ENCODE data around the gene SNCB. TPM values are rescaled to one million over a fixed set of nuclear protein-coding genes. Genes with fewer than 3 reads are reported as not detected.

The SNCB gene
- total and polyA plus RNA-seq, 2 of the 4 experiments (the other 2 are of a cell fraction): 0.41 TPM; not detected in 1

GRCh38 chr5:176595386-176595943 is 34.9 kb downstream of the SNCB start:
- no peak overlapping the region for H3K23ac ChIP-seq (ENCODE audit: low read depth, low read length)
- H3K9me1 ChIP-seq (ENCODE audit: insufficient read depth, low read length): no peaks in the 10 kb centered on the region
- in situ Hi-C loops (cut with MboI; ENCODE audit: low sequenced_read_pairs) (no loop called here), intact Hi-C loops (cut with micrococcal nuclease) (no loop called here), dilution Hi-C loops (cut with HindIII; ENCODE audit: low sequenced_read_pairs, unreplicated experiment) (no loop called here)
- no peak overlapping the region for H3K27ac ChIP-seq (ENCODE audit: insufficient read depth, low read length)
- H3K14ac ChIP-seq (replicated peaks; ENCODE audit: low read depth, low read length): no peak overlapping the region
- no peak overlapping the region for H2BK20ac ChIP-seq (ENCODE audit: low read depth, low read length)
- H3K18ac ChIP-seq (ENCODE audit: low read depth, low read length): no peak overlapping the region
- H3K9me3 ChIP-seq (ENCODE audit: control insufficient read depth, insufficient read depth, low read length): no peaks in the 10 kb centered on the region
- H4K20me1 ChIP-seq (ENCODE audit: insufficient read depth, low read length): no peaks in the 10 kb centered on the region
- no peak overlapping the region for H3K56ac ChIP-seq (ENCODE audit: extremely low read depth, insufficient read depth, low read length)
- no peak overlapping the region for H3K9ac ChIP-seq (ENCODE audit: low read depth, low read length)
- H3K27me3 ChIP-seq (ENCODE audit: control insufficient read depth, insufficient read depth, low read length): no peaks in the 10 kb centered on the region
- TF ChIP-seq POLR2A (IDR thresholded peaks at IDR 0.05; ENCODE audit: low read depth, low read length) (no peak), CHD1 (IDR thresholded peaks at IDR 0.05; ENCODE audit: low read depth, low read length) (no peak), RAD21 (IDR thresholded peaks at IDR 0.05; ENCODE audit: low read length) (no peak), MAZ (IDR thresholded peaks at IDR 0.05; ENCODE audit: borderline replicate concordance, low read depth, low read length) (no peak), FOS (IDR thresholded peaks at IDR 0.05; ENCODE audit: low read depth, low read length) (no peak), MXI1 (IDR thresholded peaks at IDR 0.05; ENCODE audit: borderline replicate concordance, low read depth, low read length) (no peak), BHLHE40 (IDR thresholded peaks at IDR 0.05; ENCODE audit: low read depth, low read length) (no peak), CEBPB (IDR thresholded peaks at IDR 0.05; ENCODE audit: low read depth, low read length) (no peak), RFX5 (IDR thresholded peaks at IDR 0.05; ENCODE audit: low read depth, low read length) (no peak), SMC3 (IDR thresholded peaks at IDR 0.05; ENCODE audit: low read depth, low read length) (no peak), USF2 (IDR thresholded peaks at IDR 0.05; ENCODE audit: low read depth, low read length) (no peak), MAFK (IDR thresholded peaks at IDR 0.05; ENCODE audit: low read depth, low read length) (no peak), ELK1 (IDR thresholded peaks at IDR 0.05; ENCODE audit: borderline replicate concordance, low read depth, low read length) (no peak), CTCF (conservative IDR thresholded peaks at IDR 0.05; ENCODE audit: low read depth, low read length) (no peak), RCOR1 (IDR thresholded peaks at IDR 0.05; ENCODE audit: insufficient replicate concordance, low read length) (no peak), NFE2L2 (IDR thresholded peaks at IDR 0.05; ENCODE audit: low read depth, low read length) (no peak)
- H4K91ac ChIP-seq (ENCODE audit: insufficient read depth, low read depth, low read length): no peak overlapping the region
- no peaks in the 10 kb centered on the region for H3K4me1 ChIP-seq (ENCODE audit: control insufficient read depth, insufficient read depth, low read length)
- POLR2A ChIA-PET (ENCODE audit: unreplicated experiment): no interaction called here
- H4K5ac ChIP-seq (ENCODE audit: low read depth, low read length): no peak overlapping the region
- no peak for ATAC-seq (ENCODE audit: low read depth)
- H3K36me3 ChIP-seq (ENCODE audit: control insufficient read depth, insufficient read depth, low read length): no peaks in the 10 kb centered on the region; the same call in 1 of the 2 replicates
- no TSS peak for BruUV-seq (replicated peaks)
- no peaks in the 10 kb centered on the region for H3K79me1 ChIP-seq (ENCODE audit: low read depth in 1 of 2, low read length in 2 of 2)
- H3K4me3 ChIP-seq (ENCODE audit: insufficient read depth, low read depth, low read length): no peak overlapping the region
- H2AFZ ChIP-seq (replicated peaks; ENCODE audit: low read length, poor library complexity): no peak overlapping the region
- no CpG with 5 or more reads among the region's 11 CpGs for WGBS, 2 experiments (ENCODE audit: extremely low coverage in 2 of 2, insufficient read length in 1 of 2)
- no peak for DNase-seq
- no peak overlapping the region for H2AK9ac ChIP-seq (replicated peaks; ENCODE audit: low read depth, low read length, poor library complexity)
- no peak overlapping the region for H3K4ac ChIP-seq (ENCODE audit: low read depth, low read length)
- H2BK120ac ChIP-seq (ENCODE audit: low read depth, low read length): no peak overlapping the region
- no peak overlapping the region for H2BK15ac ChIP-seq (ENCODE audit: low read depth, low read length)
- H2AK5ac ChIP-seq (ENCODE audit: low read depth, low read length): no peak overlapping the region
- CTCF ChIA-PET: no interaction called here
- H3K4me2 ChIP-seq (ENCODE audit: low read depth, low read length): no peak overlapping the region
- H2BK5ac ChIP-seq (ENCODE audit: low read depth, low read length, poor library complexity, severe bottlenecking): no peak overlapping the region
- no peak overlapping the region for H4K8ac ChIP-seq (ENCODE audit: low read depth in 2 of 2, low read length in 2 of 2)

All from IMR-90 (cell line).